Fibroblast of lung (primary cell): Measurements from ENCODE around the gene ST6GALNAC6.

Source experiments
- CTCF ChIP-seq, 2 donors: IDR thresholded peaks in 1 of 2; conservative IDR thresholded peaks in 1 of 2; 1 replicate in 1 of 2; 2 replicates in 1 of 2; pipeline ENCODE4 v1.5.1; 2011 to 2012; ENCODE audit warnings: low read length in 2 of 2, control low read depth in 1 of 2, inconsistent platforms in 1 of 2, low read depth in 1 of 2, mild to moderate bottlenecking in 1 of 2
- EZH2 ChIP-seq: IDR thresholded peaks from 2 replicates; pipeline ENCODE4 v1.5.1; 2012; ENCODE audit warnings: low read length, control low read depth, mild to moderate bottlenecking; ENCODE audit errors: missing control alignments

GRCh38 chr9:127878001-127878651 is 21.3 kb downstream of the ST6GALNAC6 start:
- TF ChIP-seq CTCF (conservative IDR thresholded peaks at IDR 0.05 in 1 of 2, IDR thresholded peaks at IDR 0.05 in 1 of 2; ENCODE audit: low read depth in 1 of 2, low read length in 2 of 2) (no peak), EZH2 (no peak)
